Kidney (tissue), 14 donors: ENCODE data around the gene DISC1. TPM values are rescaled to one million over a fixed set of nuclear protein-coding genes. Genes with fewer than 3 reads are reported as not detected.
A peak's percentile ranks its signal among the peaks of the same experiment; 100 is the strongest.

Experiments used
- DNase-seq, 5 donors: peaks; one replicate each; pipeline ENCODE4 v3.0.0-alpha.2; 2013 to 2020
- FAIRE-seq: peaks from 2 replicates; lab custom pipeline; 2012; peaks lifted over from hg19 to GRCh38; lab: Jason Lieb, UNC
- H3K27ac ChIP-seq, 2 donors: one replicate each; pipeline ENCODE4 v1.7.0; 2013; ENCODE audit warnings: low read depth in 2 of 2, low read length in 2 of 2, inconsistent platforms in 1 of 2
- H3K27me3 ChIP-seq: one replicate; pipeline ENCODE4 v1.7.1; 2013; ENCODE audit warnings: low read length, inconsistent platforms; ENCODE audit not compliant: control insufficient read depth, insufficient read depth
- H3K36me3 ChIP-seq, 3 donors: one replicate each; pipeline versions ENCODE4 v1.7.0 to v1.7.1; 2013; ENCODE audit warnings: low read length in 3 of 3, control low read depth in 1 of 3, inconsistent platforms in 1 of 3; ENCODE audit not compliant: insufficient read depth in 3 of 3, control insufficient read depth in 2 of 3
- H3K4me1 ChIP-seq, 3 donors: one replicate each; pipeline versions ENCODE4 v1.7.0 to v1.7.1; 2013; ENCODE audit warnings: low read length in 3 of 3, inconsistent platforms in 1 of 3, low read depth in 1 of 3; ENCODE audit not compliant: control insufficient read depth in 2 of 3, insufficient read depth in 2 of 3
- H3K4me3 ChIP-seq, 3 donors: one replicate each; pipeline versions ENCODE4 v1.7.0 to v1.8.1; 2013; ENCODE audit warnings: low read length in 3 of 3, control low read depth in 1 of 3, inconsistent platforms in 1 of 3
- H3K9ac ChIP-seq, 3 donors: one replicate each; pipeline versions ENCODE4 v1.7.0 to v1.7.1; 2013; ENCODE audit warnings: low read length in 3 of 3, control low read depth in 1 of 3, inconsistent platforms in 1 of 3
- H3K9me3 ChIP-seq, 3 donors: one replicate each; pipeline versions ENCODE4 v1.7.0 to v1.7.1; 2013; ENCODE audit warnings: low read length in 3 of 3, control low read depth in 1 of 3, inconsistent platforms in 1 of 3; ENCODE audit not compliant: control insufficient read depth in 2 of 3, insufficient read depth in 1 of 3
- intact Hi-C: fragments of 100-400 bp; cut with DNase I; formaldehyde crosslinking; loops from one replicate; pipeline ENCODE4 v1.11.1; 2022
- polyA plus RNA-seq: library from polyadenylated mRNA; stranded (reverse); fragments of 350-450 nt; fragmentation: Illumina TruSeq; extraction: RNeasy Lipid Tissue Mini Kit (QIAGEN cat#74804); gene quantifications from one replicate; pipeline ENCODE4 v1.2.3, GENCODE V29; 2014; ENCODE audit warnings: low read depth, low replicate concordance; ENCODE audit not compliant: insufficient read depth
- total RNA-seq: library from RNA; stranded (reverse); fragmentation: NEBNext Ultra II Directional; extraction: Animal tissue kit (Norgen Biotek cat#: 25700); gene quantifications from one replicate; pipeline ENCODE4 v1.2.1, GENCODE V29; 2021
- TF ChIP-seq, protein P1 (sequence below): IDR thresholded peaks from 3 replicates; pipeline ENCODE4 v1.5.1; 2012; ENCODE audit warnings: mild to moderate bottlenecking, moderate library complexity, borderline replicate concordance; ENCODE audit not compliant: insufficient read depth; ENCODE audit errors: extremely low read depth
- donor health status: control.
- donor health status: control.
- donor health status: control.
- donor health status: control.
- donor health status: control.
- donor health status: DM: yes; HTN: yes; CAD: no.
- donor health status: Normal renal cell carcinoma (clear cell type).

DISC1 gene
- total and polyA plus RNA-seq, 2 donors from 2014 or later: 0.80 to 15.9 TPM

- no peaks in the 10 kb centered on the region for H3K27me3 ChIP-seq
- H3K36me3 ChIP-seq: no peaks in the 10 kb centered on the region
- H3K9ac ChIP-seq: no peak overlapping the region
- intact Hi-C loops: no loop called here
- FAIRE-seq (no peak), DNase-seq (peak in 2 of 5 donors; percentile 61 to 79)
- TF ChIP-seq, protein P1, sequence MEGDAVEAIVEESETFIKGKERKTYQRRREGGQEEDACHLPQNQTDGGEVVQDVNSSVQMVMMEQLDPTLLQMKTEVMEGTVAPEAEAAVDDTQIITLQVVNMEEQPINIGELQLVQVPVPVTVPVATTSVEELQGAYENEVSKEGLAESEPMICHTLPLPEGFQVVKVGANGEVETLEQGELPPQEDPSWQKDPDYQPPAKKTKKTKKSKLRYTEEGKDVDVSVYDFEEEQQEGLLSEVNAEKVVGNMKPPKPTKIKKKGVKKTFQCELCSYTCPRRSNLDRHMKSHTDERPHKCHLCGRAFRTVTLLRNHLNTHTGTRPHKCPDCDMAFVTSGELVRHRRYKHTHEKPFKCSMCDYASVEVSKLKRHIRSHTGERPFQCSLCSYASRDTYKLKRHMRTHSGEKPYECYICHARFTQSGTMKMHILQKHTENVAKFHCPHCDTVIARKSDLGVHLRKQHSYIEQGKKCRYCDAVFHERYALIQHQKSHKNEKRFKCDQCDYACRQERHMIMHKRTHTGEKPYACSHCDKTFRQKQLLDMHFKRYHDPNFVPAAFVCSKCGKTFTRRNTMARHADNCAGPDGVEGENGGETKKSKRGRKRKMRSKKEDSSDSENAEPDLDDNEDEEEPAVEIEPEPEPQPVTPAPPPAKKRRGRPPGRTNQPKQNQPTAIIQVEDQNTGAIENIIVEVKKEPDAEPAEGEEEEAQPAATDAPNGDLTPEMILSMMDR: no peak
- H3K4me1 ChIP-seq: peaks cover 0 to 5% (median 0%) of the 10 kb centered on the region in 3 donors
- H3K27ac ChIP-seq: no peak overlapping the region
- no peak overlapping the region for H3K4me3 ChIP-seq
- no peaks in the 10 kb centered on the region for H3K9me3 ChIP-seq
Observed at GRCh38 chr1:231600458-231600976, 26.1 kb upstream of the DISC1 start.

- Histone ChIP-seq H3K27me3 (no peaks in the 10 kb centered on the region), H3K4me1 (peaks cover 0 to 5% (median 0%) of the 10 kb centered on the region in 3 donors), H3K36me3 (no peaks in the 10 kb centered on the region), H3K9ac (no peak overlapping the region), H3K9me3 (no peaks in the 10 kb centered on the region), H3K27ac (no peak overlapping the region), H3K4me3 (no peak overlapping the region)
- intact Hi-C loops: no loop called here
- FAIRE-seq: no peak
- TF ChIP-seq, protein P1: no peak
- DNase-seq: peak in 2 of 5 donors; percentile 22 to 36
Observed at GRCh38 chr1:231601824-231602672, 24.5 kb upstream of the DISC1 start.

DNA sequence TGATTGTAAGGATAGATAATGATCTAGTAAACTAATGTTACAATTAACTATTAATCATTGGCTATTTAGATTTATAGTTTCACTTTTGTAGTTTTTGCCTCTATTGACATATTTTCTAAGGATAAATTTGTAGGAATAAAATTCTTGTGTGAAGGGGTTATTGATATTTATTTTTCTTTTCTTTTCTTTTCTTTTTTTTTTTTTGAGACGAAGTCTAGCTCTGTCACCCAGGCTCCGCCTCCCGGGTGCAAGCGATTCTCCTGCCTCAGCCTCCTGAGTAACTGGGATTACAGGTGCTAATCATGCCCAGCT is 24.0 kb upstream of the DISC1 start:
- Histone ChIP-seq H3K27me3 (no peaks in the 10 kb centered on the region), H3K4me1 (peaks cover 0 to 5% (median 0%) of the 10 kb centered on the region in 3 donors), H3K4me3 (no peak overlapping the region), H3K9me3 (no peaks in the 10 kb centered on the region), H3K9ac (no peak overlapping the region), H3K27ac (no peak overlapping the region), H3K36me3 (no peaks in the 10 kb centered on the region)
- TF ChIP-seq, protein P1: no peak
- intact Hi-C loops: no loop called here
- FAIRE-seq (no peak), DNase-seq (no peak)
